Type B pancreatic cell (in vitro differentiated cells): Measurements from ENCODE around the gene TFPT. TPM values are rescaled to one million over a fixed set of nuclear protein-coding genes. Genes with fewer than 3 reads are reported as not detected.

Source experiments
- DNase-seq: peaks from one replicate; pipeline ENCODE4 v3.0.0; 2021; ENCODE audit warnings: mixed read lengths; ENCODE audit not compliant: unreplicated experiment; ENCODE audit errors: extremely low spot score
- H3K27ac Mint-ChIP-seq: 2 replicates; pipeline ENCODE4 v1.8.0; 2021; ENCODE audit warnings: mild to moderate bottlenecking, mixed read lengths
- H3K27me3 Mint-ChIP-seq: 2 replicates; pipeline ENCODE4 v1.8.0; 2021; ENCODE audit warnings: mixed read lengths
- H3K36me3 Mint-ChIP-seq: 2 replicates; pipeline ENCODE4 v1.8.0; 2021; ENCODE audit warnings: mixed read lengths
- H3K4me1 Mint-ChIP-seq: one replicate; pipeline ENCODE4 v1.8.0; 2021; ENCODE audit warnings: mixed read lengths; ENCODE audit not compliant: unreplicated experiment
- H3K4me3 Mint-ChIP-seq: 2 replicates; pipeline ENCODE4 v1.8.0; 2021; ENCODE audit warnings: mild to moderate bottlenecking, mixed read lengths
- H3K9me3 Mint-ChIP-seq: 2 replicates; pipeline ENCODE4 v1.8.0; 2021; ENCODE audit warnings: mixed read lengths
- total RNA-seq: library from RNA; stranded (reverse); gene quantifications from 2 replicates; pipeline ENCODE4 v1.2.1, GENCODE V29; 2021; ENCODE audit warnings: low replicate concordance
- TF ChIP-seq, protein P1 (sequence below): fragments of 200-600 bp; sonication (generic); conservative IDR thresholded peaks from 2 replicates; pipeline ENCODE4 v1.5.0; 2021; ENCODE audit warnings: antibody characterized with exemption, mild to moderate bottlenecking

TFPT gene
- total RNA-seq, 1 donor from 2014 or later: 17.0 TPM

- Mint-ChIP-seq H3K27me3 (no peaks in the 10 kb centered on the region), H3K4me1 (no peaks in the 10 kb centered on the region), H3K36me3 (peaks cover 4% of the 10 kb centered on the region), H3K4me3 (no peak overlapping the region), H3K9me3 (no peaks in the 10 kb centered on the region), H3K27ac (no peak overlapping the region)
- TF ChIP-seq, protein P1, sequence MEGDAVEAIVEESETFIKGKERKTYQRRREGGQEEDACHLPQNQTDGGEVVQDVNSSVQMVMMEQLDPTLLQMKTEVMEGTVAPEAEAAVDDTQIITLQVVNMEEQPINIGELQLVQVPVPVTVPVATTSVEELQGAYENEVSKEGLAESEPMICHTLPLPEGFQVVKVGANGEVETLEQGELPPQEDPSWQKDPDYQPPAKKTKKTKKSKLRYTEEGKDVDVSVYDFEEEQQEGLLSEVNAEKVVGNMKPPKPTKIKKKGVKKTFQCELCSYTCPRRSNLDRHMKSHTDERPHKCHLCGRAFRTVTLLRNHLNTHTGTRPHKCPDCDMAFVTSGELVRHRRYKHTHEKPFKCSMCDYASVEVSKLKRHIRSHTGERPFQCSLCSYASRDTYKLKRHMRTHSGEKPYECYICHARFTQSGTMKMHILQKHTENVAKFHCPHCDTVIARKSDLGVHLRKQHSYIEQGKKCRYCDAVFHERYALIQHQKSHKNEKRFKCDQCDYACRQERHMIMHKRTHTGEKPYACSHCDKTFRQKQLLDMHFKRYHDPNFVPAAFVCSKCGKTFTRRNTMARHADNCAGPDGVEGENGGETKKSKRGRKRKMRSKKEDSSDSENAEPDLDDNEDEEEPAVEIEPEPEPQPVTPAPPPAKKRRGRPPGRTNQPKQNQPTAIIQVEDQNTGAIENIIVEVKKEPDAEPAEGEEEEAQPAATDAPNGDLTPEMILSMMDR: no peak
- DNase-seq: no peak
Measured at GRCh38 chr19:54107876-54108490, 7.5 kb downstream of the TFPT start.

- no peak for DNase-seq
- peaks cover 4% of the 10 kb centered on the region for H3K27me3 Mint-ChIP-seq
- peak overlapping the region; percentile 45 for H3K4me3 Mint-ChIP-seq
- H3K9me3 Mint-ChIP-seq: no peaks in the 10 kb centered on the region
- peaks cover 6% of the 10 kb centered on the region for H3K4me1 Mint-ChIP-seq
- peaks cover 4% of the 10 kb centered on the region for H3K36me3 Mint-ChIP-seq
- H3K27ac Mint-ChIP-seq: no peak overlapping the region
- TF ChIP-seq, protein P1: no peak
Measured at GRCh38 chr19:54106716-54107115, 8.7 kb downstream of the TFPT start.

DNA sequence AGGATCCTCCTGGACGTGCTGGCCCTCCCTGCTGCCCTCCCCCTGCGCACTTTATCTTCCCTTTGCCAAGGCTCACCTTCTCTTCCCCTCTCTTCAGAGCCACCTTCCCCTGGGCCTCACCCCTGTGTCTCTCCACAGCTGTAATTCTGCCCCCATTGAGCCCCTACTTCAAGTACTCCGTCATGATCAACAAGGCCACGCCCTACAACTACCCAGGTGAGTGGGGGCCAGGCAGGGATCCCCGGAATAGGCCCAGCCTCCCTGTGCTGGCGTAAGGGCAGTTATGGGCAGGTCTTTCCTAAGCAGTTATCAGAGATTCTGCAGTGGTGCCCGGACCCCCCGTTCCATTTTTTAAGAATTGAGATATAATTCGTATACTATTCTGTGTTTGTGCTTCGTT is 9.7 kb downstream of the TFPT start:
- Mint-ChIP-seq H3K4me1 (peaks cover 6% of the 10 kb centered on the region), H3K36me3 (peaks cover 2% of the 10 kb centered on the region), H3K4me3 (peak overlapping the region; percentile 68), H3K27me3 (peaks cover 4% of the 10 kb centered on the region), H3K27ac (no peak overlapping the region), H3K9me3 (no peaks in the 10 kb centered on the region)
- TF ChIP-seq, protein P1: no peak
- no peak for DNase-seq

- H3K9me3 Mint-ChIP-seq: no peaks in the 10 kb centered on the region
- no peaks in the 10 kb centered on the region for H3K36me3 Mint-ChIP-seq
- H3K4me3 Mint-ChIP-seq: peak overlapping the region; percentile 68
- peaks cover 5% of the 10 kb centered on the region for H3K27me3 Mint-ChIP-seq
- TF ChIP-seq, protein P1: no peak
- no peak for DNase-seq
- no peak overlapping the region for H3K27ac Mint-ChIP-seq
- H3K4me1 Mint-ChIP-seq: peaks cover 6% of the 10 kb centered on the region
Measured at GRCh38 chr19:54104998-54105715, 10.3 kb downstream of the TFPT start.

GRCh38 chr19:54102421-54103169 is 12.9 kb downstream of the TFPT start, which contains the start of gene NDUFA3:
NDUFA3 (plus strand) TSS chr19:54102855; CDS start chr19:54102879, 24 bp downstream.
- Mint-ChIP-seq H3K27ac (peak within 1 kb of the TSS; percentile 84), H3K27me3 (peaks cover 22% of the 10 kb centered on the region), H3K4me3 (peak within 1 kb of the TSS; percentile 99), H3K36me3 (no peaks in the 10 kb centered on the region), H3K4me1 (peaks cover 6% of the 10 kb centered on the region), H3K9me3 (no peaks in the 10 kb centered on the region)
- peak; percentile 98 for DNase-seq
- TF ChIP-seq, protein P1: no peak
